ENCODE results near the gene ADAP1.

DNA sequence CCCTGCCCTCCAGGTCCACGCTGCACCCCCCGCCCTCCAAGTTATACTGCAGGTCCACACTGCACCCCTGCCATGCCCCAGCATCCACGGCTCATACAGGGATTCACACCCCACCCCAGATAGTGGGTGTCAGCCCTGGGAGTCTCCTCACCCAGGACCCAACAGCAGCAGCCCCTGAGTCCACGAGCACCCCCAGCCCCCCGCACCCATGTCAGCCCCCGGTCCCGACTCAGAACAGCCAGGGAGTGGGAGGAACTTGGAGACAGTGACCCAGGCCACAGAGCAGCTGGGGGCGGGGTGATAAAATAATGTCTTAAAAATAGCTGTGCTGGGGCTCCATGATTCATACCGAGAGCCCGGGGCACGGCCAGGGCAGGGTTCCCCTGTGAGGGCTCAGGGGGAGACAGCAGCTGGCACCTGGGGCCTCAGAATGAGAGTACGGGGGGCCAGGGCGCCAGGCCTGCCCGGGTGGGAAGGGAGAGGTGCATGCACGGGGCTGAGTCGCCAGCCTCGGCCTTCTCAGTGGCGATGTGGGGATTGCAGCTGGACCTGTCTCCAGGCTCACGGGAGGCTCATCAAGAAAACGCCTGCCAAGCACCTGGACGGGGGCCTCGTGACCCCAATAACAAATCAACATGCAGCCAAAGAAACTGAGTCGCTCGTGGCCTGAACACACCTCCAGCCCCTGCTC, 29.8 kb downstream of the ADAP1 start:
- no peak for TF ChIP-seq POLR2A (IDR thresholded peaks at IDR 0.05)
- TF ChIP-seq, protein P1, sequence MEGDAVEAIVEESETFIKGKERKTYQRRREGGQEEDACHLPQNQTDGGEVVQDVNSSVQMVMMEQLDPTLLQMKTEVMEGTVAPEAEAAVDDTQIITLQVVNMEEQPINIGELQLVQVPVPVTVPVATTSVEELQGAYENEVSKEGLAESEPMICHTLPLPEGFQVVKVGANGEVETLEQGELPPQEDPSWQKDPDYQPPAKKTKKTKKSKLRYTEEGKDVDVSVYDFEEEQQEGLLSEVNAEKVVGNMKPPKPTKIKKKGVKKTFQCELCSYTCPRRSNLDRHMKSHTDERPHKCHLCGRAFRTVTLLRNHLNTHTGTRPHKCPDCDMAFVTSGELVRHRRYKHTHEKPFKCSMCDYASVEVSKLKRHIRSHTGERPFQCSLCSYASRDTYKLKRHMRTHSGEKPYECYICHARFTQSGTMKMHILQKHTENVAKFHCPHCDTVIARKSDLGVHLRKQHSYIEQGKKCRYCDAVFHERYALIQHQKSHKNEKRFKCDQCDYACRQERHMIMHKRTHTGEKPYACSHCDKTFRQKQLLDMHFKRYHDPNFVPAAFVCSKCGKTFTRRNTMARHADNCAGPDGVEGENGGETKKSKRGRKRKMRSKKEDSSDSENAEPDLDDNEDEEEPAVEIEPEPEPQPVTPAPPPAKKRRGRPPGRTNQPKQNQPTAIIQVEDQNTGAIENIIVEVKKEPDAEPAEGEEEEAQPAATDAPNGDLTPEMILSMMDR (IDR thresholded peaks at IDR 0.05), result no peak
- no peak for TF ChIP-seq EP300 (IDR thresholded peaks at IDR 0.05)
- no peak for TF ChIP-seq POLR2AphosphoS5 (IDR thresholded peaks at IDR 0.05)
